Measurements from ENCODE around the gene SFXN3.

SFXN3 gene

GRCh38 chr10:101019440-101019703, 11.7 kb upstream of the SFXN3 start:
- TF ChIP-seq CTCF (IDR thresholded peaks at IDR 0.05) = no peak
- no peak for DNase-seq
- intact Hi-C loops (cut with DNase I; ENCODE audit: low total_unique reads) = no loop called here
- Histone ChIP-seq H3K9me3 (no peaks in the 10 kb centered on the region), H3K4me3 (no peak overlapping the region), H3K4me1 (peaks cover 0 to 7% (median 6%) of the 10 kb centered on the region in 4 donors), H3K27ac (no peak overlapping the region), H3K27me3 (peaks cover 0 to 54% of the 10 kb centered on the region in 2 donors), H3K36me3 (no peaks in the 10 kb centered on the region)

- intact Hi-C loops (cut with DNase I; ENCODE audit: low total_unique reads) = no loop called here
Observed at GRCh38 chr10:101020427-101021075, 10.5 kb upstream of the SFXN3 start.

DNA sequence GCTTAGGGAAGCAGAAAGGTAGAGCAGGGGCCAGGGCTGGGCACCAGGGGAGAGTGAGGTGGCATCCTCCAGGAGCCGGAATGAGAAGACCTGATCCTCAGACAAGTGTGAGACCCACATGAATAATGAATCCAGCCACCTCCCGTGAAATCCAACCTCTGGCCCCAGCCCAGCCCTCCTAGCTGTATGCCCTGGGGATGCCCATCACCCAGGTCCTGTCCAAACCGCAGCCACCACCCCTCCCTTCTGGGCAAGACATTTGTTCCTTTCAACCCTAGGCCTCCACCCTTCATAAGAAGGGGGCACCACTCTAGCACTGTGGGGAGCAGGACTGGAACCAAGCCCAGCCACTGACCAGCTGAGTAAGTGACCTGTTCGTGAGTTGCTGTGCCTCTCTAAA, 9.8 kb upstream of the SFXN3 start:
- Histone ChIP-seq H3K9me3 (no peaks in the 10 kb centered on the region), H3K4me1 (peaks cover 0 to 7% (median 6%) of the 10 kb centered on the region in 4 donors), H3K27ac (no peak overlapping the region), H3K4me3 (no peak overlapping the region), H3K27me3 (peaks cover 0 to 47% of the 10 kb centered on the region in 2 donors), H3K36me3 (no peaks in the 10 kb centered on the region)
- no peak for DNase-seq
- intact Hi-C loops (cut with DNase I; ENCODE audit: low total_unique reads) = no loop called here
- no peak for TF ChIP-seq CTCF (IDR thresholded peaks at IDR 0.05)

More at GRCh38 chr10:101020427-101021075, 10.5 kb upstream of the SFXN3 start:
- Histone ChIP-seq H3K27me3 (peaks cover 0 to 53% of the 10 kb centered on the region in 2 donors), H3K4me1 (peaks cover 0 to 7% (median 6%) of the 10 kb centered on the region in 4 donors), H3K36me3 (no peaks in the 10 kb centered on the region), H3K9me3 (no peaks in the 10 kb centered on the region), H3K4me3 (no peak overlapping the region), H3K27ac (no peak overlapping the region)
- no peak for DNase-seq
- no peak for TF ChIP-seq CTCF (IDR thresholded peaks at IDR 0.05)

DNA sequence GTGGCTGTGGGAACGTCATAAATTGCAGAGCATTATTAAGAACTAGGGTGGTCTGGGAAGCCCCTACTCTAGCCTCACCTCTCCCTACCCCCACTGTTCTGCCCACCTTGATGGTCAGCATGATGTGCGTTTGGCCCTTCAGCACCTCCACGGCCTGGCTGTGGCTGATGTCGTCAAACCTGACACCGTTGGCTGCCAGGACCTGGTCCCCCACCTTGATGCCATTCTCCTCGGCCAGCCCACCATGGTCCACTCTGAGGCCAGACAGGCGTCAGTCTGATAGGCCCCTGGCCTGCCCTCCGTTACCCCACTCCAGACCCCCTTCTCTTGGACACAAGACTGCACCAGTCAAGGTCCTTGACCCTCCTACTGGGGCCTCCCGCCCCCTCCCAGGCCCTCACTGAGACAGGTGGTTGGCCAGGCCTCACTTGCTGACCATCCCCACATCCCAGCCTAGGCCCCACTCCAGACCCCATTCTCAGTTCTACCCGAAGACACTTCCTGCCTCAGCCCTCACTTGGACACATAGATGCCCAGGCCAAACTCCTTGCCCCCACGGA, 9.3 kb upstream of the SFXN3 start:
- intact Hi-C loops (cut with DNase I; ENCODE audit: low total_unique reads) = no loop called here
- DNase-seq = no peak
- Histone ChIP-seq H3K9me3 (no peaks in the 10 kb centered on the region), H3K4me1 (peaks cover 0 to 7% (median 6%) of the 10 kb centered on the region in 4 donors), H3K27ac (no peak overlapping the region), H3K36me3 (no peaks in the 10 kb centered on the region), H3K4me3 (no peak overlapping the region), H3K27me3 (peaks cover 0 to 41% of the 10 kb centered on the region in 2 donors)
- no peak for TF ChIP-seq CTCF (IDR thresholded peaks at IDR 0.05)

- Histone ChIP-seq H3K4me1 (peaks cover 0 to 7% (median 6%) of the 10 kb centered on the region in 4 donors), H3K9me3 (no peaks in the 10 kb centered on the region), H3K36me3 (no peaks in the 10 kb centered on the region), H3K27me3 (peaks cover 0 to 32% of the 10 kb centered on the region in 2 donors), H3K27ac (no peak overlapping the region), H3K4me3 (no peak overlapping the region)
- intact Hi-C loops (cut with DNase I; ENCODE audit: low total_unique reads) = no loop called here
- no peak for DNase-seq
- TF ChIP-seq CTCF (IDR thresholded peaks at IDR 0.05) = no peak
Observed at GRCh38 chr10:101022967-101023705, 7.9 kb upstream of the SFXN3 start.

Measured in tibial artery (tissue), 4 donors.